CD14-positive monocyte (primary cell): ENCODE measurements around the gene KSR2. TPM values are rescaled to one million over a fixed set of nuclear protein-coding genes. Genes with fewer than 3 reads are reported as not detected.

Experiments
- DNase-seq, 3 donors: peaks; one replicate each; pipeline ENCODE4 v3.0.0-alpha.2; 2011 to 2022
- H2AFZ ChIP-seq: 2 replicates; pipeline ENCODE4 v1.6.0; 2012; ENCODE audit warnings: mild to moderate bottlenecking, low read depth, low read length, inconsistent platforms; ENCODE audit not compliant: insufficient read depth, poor library complexity, severe bottlenecking
- H3K27ac ChIP-seq, 2 donors: 1 replicate in 1 of 2; 2 replicates in 1 of 2; pipeline ENCODE4 v1.5.1; 2012 to 2013; ENCODE audit warnings: low read length in 2 of 2, control low read depth in 1 of 2, inconsistent platforms in 1 of 2, low read depth in 1 of 2, mild to moderate bottlenecking in 1 of 2
- H3K27me3 ChIP-seq, 2 donors: one replicate each; pipeline versions ENCODE4 v1.6.0 to v1.6.1; 2011 to 2013; ENCODE audit warnings: low read length in 2 of 2; ENCODE audit not compliant: control insufficient read depth in 2 of 2, insufficient read depth in 2 of 2
- H3K36me3 ChIP-seq, 2 donors: replicated peaks in 1 of 2; 1 replicate in 1 of 2; 2 replicates in 1 of 2; pipeline versions ENCODE4 v1.5.1 to v1.6.1; 2012 to 2013; ENCODE audit warnings: low read length in 2 of 2, control low read depth in 1 of 2, inconsistent platforms in 1 of 2, mild to moderate bottlenecking in 1 of 2; ENCODE audit not compliant: insufficient read depth in 2 of 2, control insufficient read depth in 1 of 2
- H3K4me1 ChIP-seq, 2 donors: 1 replicate in 1 of 2; 2 replicates in 1 of 2; pipeline versions ENCODE4 v1.5.1 to v1.6.1; 2012 to 2013; ENCODE audit warnings: low read length in 2 of 2, control low read depth in 1 of 2, inconsistent platforms in 1 of 2, mild to moderate bottlenecking in 1 of 2, moderate library complexity in 1 of 2; ENCODE audit not compliant: insufficient read depth in 2 of 2, control insufficient read depth in 1 of 2
- H3K4me2 ChIP-seq: replicated peaks from 2 replicates; pipeline ENCODE3; 2012; ENCODE audit warnings: low read length, moderate library complexity, mild to moderate bottlenecking; ENCODE audit not compliant: poor library complexity, severe bottlenecking; ENCODE audit errors: extremely low read depth
- H3K4me3 ChIP-seq, 3 experiments: fragments of 200-600 bp in 1 of 3; sonication (generic) in 1 of 3; replicated peaks in 1 of 3; 1 replicate in 2 of 3; 2 replicates in 1 of 3; pipeline ENCODE4 v1.5.1; 2011 to 2013; ENCODE audit warnings: low read length in 3 of 3, mild to moderate bottlenecking in 3 of 3, control low read depth in 2 of 3, low read depth in 2 of 3, inconsistent platforms in 1 of 3, moderate library complexity in 1 of 3
- H3K79me2 ChIP-seq: 2 replicates; pipeline ENCODE4 v1.6.0; 2012; ENCODE audit warnings: mild to moderate bottlenecking, control low read depth, inconsistent platforms, low read length, moderate library complexity; ENCODE audit not compliant: insufficient read depth
- H3K9ac ChIP-seq: 2 replicates; pipeline ENCODE4 v1.6.0; 2017; ENCODE audit warnings: low read length, mild to moderate bottlenecking; ENCODE audit not compliant: insufficient read depth, poor library complexity, severe bottlenecking
- H3K9me3 ChIP-seq, 2 donors: replicated peaks in 1 of 2; 1 replicate in 1 of 2; 2 replicates in 1 of 2; pipeline versions ENCODE4 v1.5.1 to v1.6.1; 2012 to 2013; ENCODE audit warnings: low read length in 2 of 2, control low read depth in 1 of 2; ENCODE audit not compliant: control insufficient read depth in 1 of 2, insufficient read depth in 1 of 2
- H4K20me1 ChIP-seq: 2 replicates; pipeline ENCODE4 v1.6.0; 2012; ENCODE audit warnings: mild to moderate bottlenecking, low read length, control low read depth, moderate library complexity; ENCODE audit not compliant: insufficient read depth
- H3K27ac Mint-ChIP-seq, 7 donors: one replicate each; pipeline ENCODE4 v1.8.0; 2020; ENCODE audit warnings: mild to moderate bottlenecking in 7 of 7, mixed read lengths in 7 of 7, moderate library complexity in 6 of 7, inconsistent platforms in 2 of 7
- H3K27me3 Mint-ChIP-seq, 3 donors: one replicate each; pipeline ENCODE4 v1.8.0; 2021 to 2022; ENCODE audit warnings: low read depth in 3 of 3, mild to moderate bottlenecking in 3 of 3, mixed read lengths in 3 of 3, moderate library complexity in 3 of 3, inconsistent platforms in 1 of 3
- H3K36me3 Mint-ChIP-seq, 2 donors: one replicate each; pipeline ENCODE4 v1.8.0; 2020; ENCODE audit warnings: mixed read lengths in 2 of 2, inconsistent platforms in 1 of 2, mild to moderate bottlenecking in 1 of 2
- H3K4me1 Mint-ChIP-seq: one replicate; pipeline ENCODE4 v1.8.0; 2020; ENCODE audit warnings: mild to moderate bottlenecking, mixed read lengths
- H3K4me3 Mint-ChIP-seq, 2 donors: one replicate each; pipeline ENCODE4 v1.8.0; 2020; ENCODE audit warnings: mild to moderate bottlenecking in 2 of 2, mixed read lengths in 2 of 2, moderate library complexity in 1 of 2
- H3K9me3 Mint-ChIP-seq, 7 donors: one replicate each; pipeline ENCODE4 v1.8.0; 2020 to 2022; ENCODE audit warnings: mixed read lengths in 7 of 7, mild to moderate bottlenecking in 6 of 7, moderate library complexity in 6 of 7, inconsistent platforms in 2 of 7
- CTCF ChIP-seq: fragments of 200-600 bp; IDR thresholded peaks from one replicate; pipeline ENCODE4 v1.8.0; 2022; ENCODE audit warnings: antibody characterized with exemption, mild to moderate bottlenecking
- WGBS: methylation state at CpG from one replicate; pipeline ENCODE4 v1.1.5; 2013; ENCODE audit warnings: missing lambda C conversion rate; ENCODE audit not compliant: insufficient coverage; 5-methylcytosine and 5-hydroxymethylcytosine counted together
- intact Hi-C, 2 donors: fragments of 100-400 bp; cut with micrococcal nuclease; formaldehyde crosslinking; loops; one replicate each; pipeline versions ENCODE4 v1.15.0 to v1.15.1; 2023
- polyA plus RNA-seq, 3 donors: library from polyadenylated mRNA; depleted of rRNA in 1 of 3; unstranded in 2 of 3; stranded (reverse) in 1 of 3; fragments of 300-500 nt in 2 of 3; fragments of >200 nt in 1 of 3; fragmentation: Illumina TruSeq in 2 of 3; gene quantifications; 1 replicate in 2 of 3; 2 replicates in 1 of 3; pipeline ENCODE4 v1.2.3, GENCODE V29; 2012 to 2021

KSR2 gene
- polyA plus RNA-seq, 3 donors: not detected

- Histone ChIP-seq H3K27me3 (peaks cover 0 to 2% of the 10 kb centered on the region in 2 donors), H3K36me3 (no peaks in the 10 kb centered on the region), H3K9me3 (no peaks in the 10 kb centered on the region), H4K20me1 (no peaks in the 10 kb centered on the region), H3K4me2 (no peak overlapping the region), H2AFZ (no peak overlapping the region), H3K9ac (no peak overlapping the region), H3K4me1 (no peaks in the 10 kb centered on the region), H3K79me2 (no peaks in the 10 kb centered on the region), H3K4me3 (no peak overlapping the region), H3K27ac (no peak overlapping the region)
- Mint-ChIP-seq H3K27ac (no peak overlapping the region), H3K36me3 (no peaks in the 10 kb centered on the region), H3K27me3 (peaks cover 9 to 19% (median 14%) of the 10 kb centered on the region in 3 donors), H3K9me3 (no peaks in the 10 kb centered on the region), H3K4me1 (no peaks in the 10 kb centered on the region), H3K4me3 (no peak overlapping the region)
- no peak for TF ChIP-seq CTCF
- WGBS: 100% methylated on average over 1 of the region's 4 CpGs
- intact Hi-C loops: no loop called here
- DNase-seq: no peak
These were observed 396.0 kb downstream of the KSR2 start for GRCh38 chr12:117572755-117573154.

GRCh38 chr12:117571321-117571720, 397.5 kb downstream of the KSR2 start:
- no peaks in the 10 kb centered on the region for H3K36me3 ChIP-seq
- H4K20me1 ChIP-seq: no peaks in the 10 kb centered on the region
- H3K4me2 ChIP-seq: no peak overlapping the region
- DNase-seq: no peak
- no peak overlapping the region for H2AFZ ChIP-seq
- no peaks in the 10 kb centered on the region for H3K79me2 ChIP-seq
- no peak overlapping the region for H3K27ac ChIP-seq
- WGBS: 57% methylated on average over 3 of the region's 3 CpGs
- H3K27me3 ChIP-seq: peaks cover 0 to 2% of the 10 kb centered on the region in 2 donors
- Mint-ChIP-seq H3K9me3 (peaks cover 0 to 2% (median 0%) of the 10 kb centered on the region in 7 donors), H3K27ac (no peak overlapping the region), H3K36me3 (no peaks in the 10 kb centered on the region), H3K4me3 (no peak overlapping the region), H3K27me3 (peaks cover 15 to 25% (median 19%) of the 10 kb centered on the region in 3 donors), H3K4me1 (no peaks in the 10 kb centered on the region)
- H3K9ac ChIP-seq: no peak overlapping the region
- intact Hi-C loops: no loop called here
- no peak for TF ChIP-seq CTCF
- no peaks in the 10 kb centered on the region for H3K4me1 ChIP-seq
- H3K9me3 ChIP-seq: no peaks in the 10 kb centered on the region
- no peak overlapping the region for H3K4me3 ChIP-seq
